Measurements from ENCODE around the gene MKLN1.
"Not testable (repeated sequence)": the region's sequence is repeated elsewhere in the genome, so short reads cannot be mapped to it uniquely, and the experiment has no call there.

MKLN1 gene

GRCh38 chr7:131312838-131313237 lies 14.8 kb upstream of the MKLN1 start:
- DNase-seq (ENCODE audit: low spot score) = no peak

DNA sequence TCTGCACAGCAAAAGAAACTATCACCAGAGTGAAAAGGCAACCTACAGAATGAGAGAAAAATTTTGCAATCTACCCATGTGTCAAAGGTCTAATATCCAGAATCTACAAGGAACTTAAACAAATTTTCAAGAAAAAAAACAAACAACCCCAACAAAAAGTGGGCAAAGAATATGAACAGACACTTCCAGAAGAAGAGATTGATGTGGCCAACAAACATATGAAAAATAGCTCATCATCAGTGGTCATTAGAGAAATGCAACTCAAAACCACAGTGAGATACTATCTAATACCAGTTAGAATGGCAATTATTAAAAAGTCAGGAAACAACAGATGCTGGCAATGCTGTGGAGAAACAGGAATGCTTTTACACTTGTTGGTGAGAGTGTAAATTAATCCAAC lies 7.1 kb upstream of the MKLN1 start:
- DNase-seq (ENCODE audit: low spot score) = no peak

- DNase-seq (ENCODE audit: low spot score) = no peak
These were observed 6.0 kb upstream of the MKLN1 start for GRCh38 chr7:131321656-131322055.

DNA sequence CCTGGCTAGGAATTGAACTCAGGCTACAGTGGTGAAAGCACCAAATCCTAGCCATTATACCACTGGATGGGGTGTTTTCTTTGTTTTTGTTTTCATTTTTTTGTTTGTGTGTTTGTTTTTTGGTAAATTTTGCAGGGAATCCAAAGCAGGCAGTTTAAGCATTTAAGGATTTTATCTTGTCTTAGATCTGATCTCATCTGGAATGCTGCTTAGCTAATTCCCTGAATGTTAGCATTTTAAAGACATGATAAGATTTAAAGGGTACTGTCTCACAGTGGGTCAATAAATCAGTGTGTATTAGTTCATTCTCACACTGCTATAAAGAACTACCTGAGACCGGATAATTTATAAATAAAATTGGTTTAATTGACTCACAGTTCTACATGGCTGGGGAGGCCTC lies 5.6 kb upstream of the MKLN1 start:
- DNase-seq (ENCODE audit: low spot score) = no peak

DNA sequence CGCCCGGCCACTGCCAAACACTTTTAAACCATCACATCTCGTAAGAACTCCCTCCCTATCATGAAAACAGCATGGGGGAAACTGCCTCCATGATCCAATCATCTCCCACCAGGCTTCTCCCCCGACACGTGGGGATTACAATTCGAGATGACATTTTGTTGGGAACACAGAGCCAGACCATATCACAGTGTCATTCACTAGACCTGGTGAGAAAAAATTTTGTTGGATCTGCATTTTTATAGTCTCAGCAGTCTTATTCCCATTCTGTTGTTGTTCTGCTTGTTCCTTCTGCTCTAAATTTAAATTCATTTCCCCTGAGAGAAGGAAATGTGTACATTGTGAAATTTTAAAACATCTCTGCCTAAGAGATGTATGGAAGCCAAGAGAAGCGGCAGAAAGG lies 4.8 kb upstream of the MKLN1 start:
- no peak for DNase-seq (ENCODE audit: low spot score)

DNA sequence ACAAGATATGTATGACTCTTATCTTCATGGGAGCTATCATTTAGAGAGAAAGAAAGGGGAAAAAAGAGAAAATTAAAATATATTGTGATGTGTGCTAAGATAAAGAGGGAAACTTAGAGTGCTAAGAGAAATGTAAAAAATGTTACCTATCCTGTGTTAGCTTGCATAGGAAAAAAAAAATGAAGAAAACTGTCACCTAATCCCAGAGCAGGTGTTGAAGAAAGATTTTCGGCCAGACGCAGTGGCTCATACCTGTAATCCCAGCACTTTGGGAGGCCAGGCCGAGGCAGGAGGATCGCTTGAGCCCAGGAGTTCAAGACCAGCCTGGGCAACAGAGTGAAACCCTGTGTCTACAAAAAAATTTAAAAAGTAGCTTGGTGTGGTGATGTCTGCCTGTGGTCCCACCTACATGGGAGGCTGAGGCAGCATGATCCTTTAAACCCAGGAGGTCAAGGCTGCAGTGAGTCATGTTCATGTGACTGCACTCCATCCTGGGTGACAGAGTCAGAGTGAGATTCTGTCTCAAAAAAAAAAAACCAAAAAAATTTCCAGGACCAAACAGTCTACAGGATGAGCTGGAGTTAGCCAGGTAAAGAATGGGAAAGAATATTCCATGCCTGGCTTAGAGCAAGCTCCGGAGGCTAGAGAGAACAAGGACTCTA lies 2.4 kb upstream of the MKLN1 start:
- DNase-seq (ENCODE audit: low spot score) = no peak

- DNase-seq (ENCODE audit: low spot score) = no peak
These were observed 1.1 kb upstream of the MKLN1 start for GRCh38 chr7:131326576-131326975.

- DNase-seq (ENCODE audit: low spot score) = no peak
These were observed 539 bp upstream of the MKLN1 start for GRCh38 chr7:131327049-131327625.

GRCh38 chr7:131328377-131329175 lies 900 bp downstream of the MKLN1 start:
- DNase-seq (ENCODE audit: low spot score) = no peak

DNA sequence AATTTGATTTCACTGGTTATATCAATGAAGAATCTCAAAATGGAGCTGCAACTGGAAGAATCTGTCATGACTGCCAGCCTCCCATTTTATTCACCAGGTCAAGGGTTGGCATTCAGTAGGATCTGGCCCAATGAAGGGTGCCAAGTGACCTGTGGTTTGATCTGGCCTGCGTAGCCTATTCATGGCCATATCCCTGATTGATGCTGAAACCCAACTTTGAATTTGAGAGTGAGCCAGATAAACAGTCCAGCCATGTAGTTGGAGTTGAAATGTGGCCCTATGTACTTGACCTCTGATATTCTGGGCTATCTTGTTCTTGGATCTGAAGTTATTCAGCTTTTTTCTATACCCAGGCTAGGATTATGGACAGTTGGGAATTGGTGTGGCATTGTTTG lies 1.5 kb downstream of the MKLN1 start:
- no peak for DNase-seq (ENCODE audit: low spot score)

- no peak for DNase-seq (ENCODE audit: low spot score)
These were observed 2.6 kb downstream of the MKLN1 start for GRCh38 chr7:131330299-131330698.

GRCh38 chr7:131331806-131332205 lies 4.1 kb downstream of the MKLN1 start:
- DNase-seq (ENCODE audit: low spot score) = no peak

GRCh38 chr7:131332729-131333128 lies 5.1 kb downstream of the MKLN1 start:
- DNase-seq (ENCODE audit: low spot score) = not testable (repeated sequence)

DNA sequence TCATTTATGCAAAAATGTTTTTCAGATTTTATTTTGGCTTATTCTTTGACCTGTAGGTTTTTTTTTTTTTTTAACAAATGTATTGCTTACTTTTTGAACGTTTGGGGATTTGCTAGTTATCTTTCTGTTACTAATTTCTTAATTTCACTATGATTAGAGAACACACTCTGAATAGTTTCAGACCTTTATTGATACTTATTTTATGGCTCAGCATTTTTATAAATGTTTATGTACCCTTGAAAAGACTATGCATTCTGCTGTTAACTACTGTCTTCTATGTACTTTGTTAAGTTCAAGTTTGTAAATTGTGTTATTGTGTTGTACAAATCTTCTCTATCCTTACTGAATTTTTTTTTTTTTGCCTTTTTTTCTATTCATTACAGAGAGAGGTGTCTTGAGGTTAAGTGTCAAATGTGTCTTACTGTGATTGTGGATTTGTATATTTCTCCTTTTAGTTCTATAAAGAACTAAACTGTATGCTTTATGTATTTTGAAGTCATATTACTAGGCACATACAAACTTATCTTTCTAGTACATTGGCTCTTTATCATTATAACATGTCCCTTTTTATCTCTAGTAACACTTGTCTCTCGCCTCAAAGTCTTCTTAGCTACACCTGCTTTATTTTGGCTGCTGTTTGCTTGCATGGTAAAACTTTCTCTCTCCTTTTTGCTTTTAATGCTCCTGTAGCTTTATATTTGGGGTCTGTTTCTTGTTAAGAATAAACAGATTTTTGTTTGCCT lies 8.1 kb downstream of the MKLN1 start:
- DNase-seq (ENCODE audit: low spot score) = no peak

- no peak for DNase-seq (ENCODE audit: low spot score)
These were observed 9.3 kb downstream of the MKLN1 start for GRCh38 chr7:131336956-131337355.

GRCh38 chr7:131338173-131338572 lies 10.5 kb downstream of the MKLN1 start:
- DNase-seq (ENCODE audit: low spot score) = no peak

- no peak for DNase-seq (ENCODE audit: low spot score)
These were observed 11.2 kb downstream of the MKLN1 start for GRCh38 chr7:131338691-131339390.

- no peak for DNase-seq (ENCODE audit: low spot score)
These were observed 14.0 kb downstream of the MKLN1 start for GRCh38 chr7:131341690-131342089.

GRCh38 chr7:131342864-131343442 lies 15.3 kb downstream of the MKLN1 start:
- DNase-seq (ENCODE audit: low spot score) = no peak

DNA sequence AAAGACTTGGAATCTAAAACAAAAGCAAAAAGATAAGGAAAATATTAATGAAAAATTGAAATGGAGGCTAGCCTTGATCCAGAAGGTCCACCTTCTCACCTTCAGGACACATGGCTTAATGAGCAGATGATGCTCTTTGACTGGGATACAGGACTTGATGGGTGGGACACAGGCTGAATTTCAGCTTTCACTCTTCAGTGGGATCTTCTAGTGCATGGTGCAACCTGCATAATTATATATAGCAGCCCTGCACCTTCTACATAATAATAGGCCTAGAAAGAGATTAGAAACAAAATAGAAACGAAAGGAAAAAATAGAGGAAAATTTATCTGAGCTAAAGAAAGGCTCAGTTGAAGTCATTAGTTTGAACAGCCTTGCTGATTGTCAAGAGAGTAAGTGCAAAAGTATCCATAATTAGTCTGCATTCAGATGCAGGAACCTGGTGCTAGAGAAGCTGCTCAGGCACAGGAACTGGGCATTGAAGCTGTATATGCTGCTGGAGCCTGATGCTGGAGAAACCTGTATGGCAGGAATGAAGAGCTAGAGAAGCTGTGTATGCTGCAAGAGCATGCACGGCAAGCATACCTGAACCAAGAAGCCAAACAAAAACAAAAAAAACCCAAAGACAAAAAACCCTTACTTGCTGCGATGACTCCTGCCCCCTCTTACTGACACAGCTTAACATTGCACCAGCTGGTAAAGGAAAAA lies 19.4 kb downstream of the MKLN1 start:
- DNase-seq (ENCODE audit: low spot score) = no peak

GRCh38 chr7:131352032-131352431 lies 24.4 kb downstream of the MKLN1 start:
- DNase-seq (ENCODE audit: low spot score) = no peak
